Measurements from ENCODE around the gene TMEFF2. TPM values are rescaled to one million over a fixed set of nuclear protein-coding genes. Genes with fewer than 3 reads are reported as not detected.

Gene TMEFF2
- total RNA-seq, 3 donors from 2014 or later (not counting 1 experiment from before 2014, with no cell fraction given), result not detected

DNA sequence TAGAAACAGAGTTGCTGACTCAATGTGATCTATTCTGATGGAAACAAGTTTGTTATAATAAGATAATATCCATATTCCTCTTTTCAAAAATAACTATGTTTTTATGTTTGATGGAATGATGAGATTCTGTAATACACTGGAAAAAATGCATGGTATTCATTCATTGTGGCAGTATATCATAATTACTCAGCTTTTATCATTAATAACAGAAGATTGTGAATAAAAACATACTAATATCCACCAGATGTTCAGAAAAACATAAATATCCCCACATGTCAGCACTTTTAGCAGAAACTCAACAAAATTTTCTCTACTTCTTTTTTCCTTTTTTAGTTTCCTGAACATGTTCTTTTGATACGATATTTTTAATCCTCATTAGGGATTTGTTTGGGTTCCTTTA, 217.0 kb downstream of the TMEFF2 start:
- ATAC-seq, result no peak
- intact Hi-C loops (cut with micrococcal nuclease), result no loop called here

DNA sequence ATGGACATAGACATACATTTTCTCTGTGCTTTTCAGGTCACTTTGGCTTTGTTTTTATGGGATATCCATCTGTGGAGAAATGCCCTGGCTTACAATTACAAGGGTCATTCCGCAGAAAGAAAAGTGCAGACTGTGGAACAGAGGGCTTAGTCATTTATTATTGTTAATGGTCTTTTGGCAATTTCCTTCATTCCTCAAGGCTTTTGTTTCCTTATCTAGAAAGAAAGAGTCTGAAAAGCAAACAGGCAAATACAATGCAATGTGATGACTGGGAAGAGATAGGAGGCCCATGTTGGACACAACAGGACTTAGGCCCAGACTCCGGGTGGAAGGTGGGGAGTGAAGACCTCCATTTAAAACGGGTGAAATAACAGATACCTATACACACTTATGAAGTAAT, 218.3 kb downstream of the TMEFF2 start:
- Mint-ChIP-seq H3K4me3 (no peak overlapping the region), H3K4me1 (no peaks in the 10 kb centered on the region), H3K27me3 (ENCODE audit: low read depth in 2 of 2) (peaks cover 0 to 10% of the 10 kb centered on the region in 2 donors), H3K36me3 (no peaks in the 10 kb centered on the region), H3K27ac (no peak overlapping the region), H3K9me3 (no peaks in the 10 kb centered on the region)
- intact Hi-C loops (cut with micrococcal nuclease), result no loop called here
- WGBS (ENCODE audit: insufficient coverage), result 91% methylated on average over 1 of the region's 3 CpGs
- Histone ChIP-seq H3K36me3 (ENCODE audit: control insufficient read depth, insufficient read depth, low read length) (no peaks in the 10 kb centered on the region), H3K27me3 (ENCODE audit: control insufficient read depth, insufficient read depth, low read length) (no peaks in the 10 kb centered on the region), H3K9me3 (ENCODE audit: control insufficient read depth, insufficient read depth, low read length) (no peaks in the 10 kb centered on the region), H3K4me1 (ENCODE audit: control insufficient read depth, insufficient read depth, low read length) (no peaks in the 10 kb centered on the region), H3K27ac (ENCODE audit: low read length) (no peak overlapping the region), H3K4me3 (ENCODE audit: low read length) (no peak overlapping the region)
- TF ChIP-seq, protein P1, sequence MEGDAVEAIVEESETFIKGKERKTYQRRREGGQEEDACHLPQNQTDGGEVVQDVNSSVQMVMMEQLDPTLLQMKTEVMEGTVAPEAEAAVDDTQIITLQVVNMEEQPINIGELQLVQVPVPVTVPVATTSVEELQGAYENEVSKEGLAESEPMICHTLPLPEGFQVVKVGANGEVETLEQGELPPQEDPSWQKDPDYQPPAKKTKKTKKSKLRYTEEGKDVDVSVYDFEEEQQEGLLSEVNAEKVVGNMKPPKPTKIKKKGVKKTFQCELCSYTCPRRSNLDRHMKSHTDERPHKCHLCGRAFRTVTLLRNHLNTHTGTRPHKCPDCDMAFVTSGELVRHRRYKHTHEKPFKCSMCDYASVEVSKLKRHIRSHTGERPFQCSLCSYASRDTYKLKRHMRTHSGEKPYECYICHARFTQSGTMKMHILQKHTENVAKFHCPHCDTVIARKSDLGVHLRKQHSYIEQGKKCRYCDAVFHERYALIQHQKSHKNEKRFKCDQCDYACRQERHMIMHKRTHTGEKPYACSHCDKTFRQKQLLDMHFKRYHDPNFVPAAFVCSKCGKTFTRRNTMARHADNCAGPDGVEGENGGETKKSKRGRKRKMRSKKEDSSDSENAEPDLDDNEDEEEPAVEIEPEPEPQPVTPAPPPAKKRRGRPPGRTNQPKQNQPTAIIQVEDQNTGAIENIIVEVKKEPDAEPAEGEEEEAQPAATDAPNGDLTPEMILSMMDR (IDR thresholded peaks at IDR 0.05), result no peak
- DNase-seq, result no peak
- no peak for ATAC-seq

More for the DNA sequence above, 217.0 kb downstream of the TMEFF2 start:
- Mint-ChIP-seq H3K36me3 (no peaks in the 10 kb centered on the region), H3K27me3 (ENCODE audit: low read depth in 2 of 2) (peaks cover 2 to 4% of the 10 kb centered on the region in 2 donors), H3K27ac (no peak overlapping the region), H3K4me1 (no peaks in the 10 kb centered on the region), H3K4me3 (no peak overlapping the region), H3K9me3 (no peaks in the 10 kb centered on the region)
- no peak overlapping the region for H3K27ac ChIP-seq (ENCODE audit: low read length)
- H3K4me1 ChIP-seq (ENCODE audit: control insufficient read depth, insufficient read depth, low read length), result no peaks in the 10 kb centered on the region
- TF ChIP-seq, protein P1 (IDR thresholded peaks at IDR 0.05), result no peak
- DNase-seq, result no peak
- H3K27me3 ChIP-seq (ENCODE audit: control insufficient read depth, insufficient read depth, low read length), result no peaks in the 10 kb centered on the region
- H3K4me3 ChIP-seq (ENCODE audit: low read length), result no peak overlapping the region
- no peaks in the 10 kb centered on the region for H3K36me3 ChIP-seq (ENCODE audit: control insufficient read depth, insufficient read depth, low read length)
- no peaks in the 10 kb centered on the region for H3K9me3 ChIP-seq (ENCODE audit: control insufficient read depth, insufficient read depth, low read length)
- WGBS (ENCODE audit: insufficient coverage), result 88% methylated on average over 1 of the region's 1 CpG

DNA sequence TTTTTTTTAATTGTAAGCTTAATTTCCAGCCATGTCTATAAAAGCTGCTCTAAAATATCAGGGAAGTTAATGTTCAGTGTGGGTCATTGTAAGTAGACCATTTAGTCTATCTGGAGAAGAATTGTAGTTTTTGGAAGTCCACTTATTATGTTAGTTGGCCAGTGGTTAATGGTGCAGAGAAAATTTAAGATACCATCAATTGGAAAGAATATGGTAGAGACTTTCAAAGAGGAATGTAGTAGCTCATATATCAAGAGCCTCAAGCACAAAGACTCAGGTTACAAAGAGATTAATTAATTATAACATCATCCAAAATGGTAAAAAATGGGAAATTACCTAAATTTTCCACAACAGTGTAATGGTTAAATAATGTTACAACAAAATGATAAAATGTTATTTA, 220.1 kb downstream of the TMEFF2 start:
- Histone ChIP-seq H3K27ac (ENCODE audit: low read length) (no peak overlapping the region), H3K9me3 (ENCODE audit: control insufficient read depth, insufficient read depth, low read length) (no peaks in the 10 kb centered on the region), H3K4me1 (ENCODE audit: control insufficient read depth, insufficient read depth, low read length) (no peaks in the 10 kb centered on the region), H3K27me3 (ENCODE audit: control insufficient read depth, insufficient read depth, low read length) (no peaks in the 10 kb centered on the region), H3K36me3 (ENCODE audit: control insufficient read depth, insufficient read depth, low read length) (no peaks in the 10 kb centered on the region), H3K4me3 (ENCODE audit: low read length) (no peak overlapping the region)
- no peaks in the 10 kb centered on the region for H3K4me1 Mint-ChIP-seq
- intact Hi-C loops (cut with micrococcal nuclease), result no loop called here
- ATAC-seq (no peak), DNase-seq (no peak)
- no peaks in the 10 kb centered on the region for H3K9me3 Mint-ChIP-seq
- H3K36me3 Mint-ChIP-seq, result no peaks in the 10 kb centered on the region
- no peak overlapping the region for H3K4me3 Mint-ChIP-seq
- H3K27me3 Mint-ChIP-seq (ENCODE audit: low read depth in 2 of 2), result peaks cover 0 to 6% of the 10 kb centered on the region in 2 donors
- TF ChIP-seq, protein P1 (IDR thresholded peaks at IDR 0.05), result no peak
- H3K27ac Mint-ChIP-seq, result no peak overlapping the region

DNA sequence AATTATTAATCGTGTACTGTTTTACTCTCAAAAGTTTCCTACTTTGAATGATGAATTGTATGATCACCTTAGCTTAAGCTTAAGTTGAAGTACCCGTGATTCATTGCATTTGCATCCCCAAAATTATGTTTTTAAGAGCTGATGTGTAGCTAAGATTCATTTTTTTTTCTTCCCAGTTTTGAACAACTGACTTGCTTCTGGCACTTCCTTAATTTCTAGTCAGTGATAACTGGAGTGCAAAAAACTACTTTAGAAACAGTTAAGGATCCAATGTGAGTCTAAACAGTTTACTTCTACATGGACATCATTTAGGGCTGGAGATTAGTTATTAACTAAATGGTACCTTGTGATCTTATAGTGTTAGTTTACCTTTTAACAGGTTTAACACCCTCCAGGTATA, 223.9 kb downstream of the TMEFF2 start:
- Mint-ChIP-seq H3K9me3 (no peaks in the 10 kb centered on the region), H3K36me3 (no peaks in the 10 kb centered on the region), H3K4me1 (no peaks in the 10 kb centered on the region), H3K27ac (no peak overlapping the region), H3K27me3 (ENCODE audit: low read depth in 2 of 2) (peaks cover 0 to 6% of the 10 kb centered on the region in 2 donors), H3K4me3 (no peak overlapping the region)
- Histone ChIP-seq H3K27me3 (ENCODE audit: control insufficient read depth, insufficient read depth, low read length) (no peaks in the 10 kb centered on the region), H3K4me1 (ENCODE audit: control insufficient read depth, insufficient read depth, low read length) (no peaks in the 10 kb centered on the region), H3K36me3 (ENCODE audit: control insufficient read depth, insufficient read depth, low read length) (no peaks in the 10 kb centered on the region), H3K27ac (ENCODE audit: low read length) (no peak overlapping the region), H3K4me3 (ENCODE audit: low read length) (no peak overlapping the region), H3K9me3 (ENCODE audit: control insufficient read depth, insufficient read depth, low read length) (no peaks in the 10 kb centered on the region)
- intact Hi-C loops (cut with micrococcal nuclease), result no loop called here
- 20% methylated on average over 1 of the region's 2 CpGs for WGBS (ENCODE audit: insufficient coverage)
- TF ChIP-seq, protein P1 (IDR thresholded peaks at IDR 0.05), result no peak
- ATAC-seq (no peak), DNase-seq (no peak)

Measured in natural killer cell (primary cell).